Neural progenitor cell (in vitro differentiated cells): Measurements from ENCODE around the gene SLC46A3.

Experiments
- EZH2 ChIP-seq: fragments of 200-600 bp; sonication (generic); IDR thresholded peaks from 2 replicates; pipeline ENCODE4 v1.6.1; 2017; ENCODE audit warnings: antibody characterized with exemption, mild to moderate bottlenecking, moderate library complexity
- EZH2phosphoT487 ChIP-seq: fragments of 200-600 bp; sonication (generic); IDR thresholded peaks from 2 replicates; pipeline ENCODE4 v1.6.1; 2017; ENCODE audit warnings: antibody characterized with exemption
- TF ChIP-seq, protein P1 (sequence below): fragments of 200-600 bp; sonication (generic); IDR thresholded peaks from 2 replicates; pipeline ENCODE4 v1.5.1; 2017; ENCODE audit warnings: antibody characterized with exemption, mild to moderate bottlenecking

DNA sequence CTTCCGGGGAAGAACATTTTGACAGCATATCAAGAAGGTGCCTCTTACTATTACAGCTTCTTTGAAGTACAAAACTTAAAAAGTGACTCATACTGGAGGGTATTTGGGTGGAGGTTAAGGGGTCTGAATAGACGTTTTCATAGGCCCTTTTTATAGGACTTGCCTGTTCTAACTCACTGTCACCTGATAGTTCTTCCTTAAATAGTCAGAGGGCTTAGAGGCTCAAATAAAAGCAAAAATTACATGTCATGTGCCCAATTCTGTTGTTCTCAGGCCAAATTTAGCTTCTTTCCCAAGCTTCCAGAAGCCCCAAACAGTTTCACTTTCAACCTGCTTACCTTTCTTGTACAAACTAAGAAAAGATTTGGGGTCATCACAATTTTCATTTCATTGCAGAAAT lies 16.1 kb upstream of the SLC46A3 start:
- TF ChIP-seq, protein P1, sequence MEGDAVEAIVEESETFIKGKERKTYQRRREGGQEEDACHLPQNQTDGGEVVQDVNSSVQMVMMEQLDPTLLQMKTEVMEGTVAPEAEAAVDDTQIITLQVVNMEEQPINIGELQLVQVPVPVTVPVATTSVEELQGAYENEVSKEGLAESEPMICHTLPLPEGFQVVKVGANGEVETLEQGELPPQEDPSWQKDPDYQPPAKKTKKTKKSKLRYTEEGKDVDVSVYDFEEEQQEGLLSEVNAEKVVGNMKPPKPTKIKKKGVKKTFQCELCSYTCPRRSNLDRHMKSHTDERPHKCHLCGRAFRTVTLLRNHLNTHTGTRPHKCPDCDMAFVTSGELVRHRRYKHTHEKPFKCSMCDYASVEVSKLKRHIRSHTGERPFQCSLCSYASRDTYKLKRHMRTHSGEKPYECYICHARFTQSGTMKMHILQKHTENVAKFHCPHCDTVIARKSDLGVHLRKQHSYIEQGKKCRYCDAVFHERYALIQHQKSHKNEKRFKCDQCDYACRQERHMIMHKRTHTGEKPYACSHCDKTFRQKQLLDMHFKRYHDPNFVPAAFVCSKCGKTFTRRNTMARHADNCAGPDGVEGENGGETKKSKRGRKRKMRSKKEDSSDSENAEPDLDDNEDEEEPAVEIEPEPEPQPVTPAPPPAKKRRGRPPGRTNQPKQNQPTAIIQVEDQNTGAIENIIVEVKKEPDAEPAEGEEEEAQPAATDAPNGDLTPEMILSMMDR, result no peak
- no peak for TF ChIP-seq EZH2
- TF ChIP-seq EZH2phosphoT487, result no peak
